ENCODE measurements around the gene RBMS3.
"Not testable (repeated sequence)": the region's sequence is repeated elsewhere in the genome, so short reads cannot be mapped to it uniquely, and the experiment has no call there.

The RBMS3 gene

GRCh38 chr3:29789686-29790085 is 508.8 kb downstream of the RBMS3 start:
- no peak for TF ChIP-seq CTCF (IDR thresholded peaks at IDR 0.05; ENCODE audit: extremely low read depth, insufficient read depth, missing control alignments)
- in situ Hi-C loops (cut with MboI; ENCODE audit: low pct_unique_long_range_greater_than_20kb, low sequenced_read_pairs, unreplicated experiment), result no loop called here
- no peak for DNase-seq (ENCODE audit: low spot score)

GRCh38 chr3:29796808-29797207 is 515.9 kb downstream of the RBMS3 start:
- in situ Hi-C loops (cut with MboI; ENCODE audit: low pct_unique_long_range_greater_than_20kb, low sequenced_read_pairs, unreplicated experiment), result no loop called here
- TF ChIP-seq CTCF (IDR thresholded peaks at IDR 0.05; ENCODE audit: extremely low read depth, insufficient read depth, missing control alignments), result no peak
- no peak for DNase-seq (ENCODE audit: low spot score)

GRCh38 chr3:29802057-29802456 is 521.2 kb downstream of the RBMS3 start:
- in situ Hi-C loops (cut with MboI; ENCODE audit: low pct_unique_long_range_greater_than_20kb, low sequenced_read_pairs, unreplicated experiment), result no loop called here

GRCh38 chr3:29804044-29804443 is 523.2 kb downstream of the RBMS3 start:
- DNase-seq (ENCODE audit: low spot score), result no peak
- no peak for TF ChIP-seq CTCF (IDR thresholded peaks at IDR 0.05; ENCODE audit: extremely low read depth, insufficient read depth, missing control alignments)
- in situ Hi-C loops (cut with MboI; ENCODE audit: low pct_unique_long_range_greater_than_20kb, low sequenced_read_pairs, unreplicated experiment), result no loop called here

More at GRCh38 chr3:29802057-29802456, 521.2 kb downstream of the RBMS3 start:
- TF ChIP-seq CTCF (IDR thresholded peaks at IDR 0.05; ENCODE audit: extremely low read depth, insufficient read depth, missing control alignments), result no peak
- no peak for DNase-seq (ENCODE audit: low spot score)

GRCh38 chr3:29805757-29806156 is 524.9 kb downstream of the RBMS3 start:
- DNase-seq (ENCODE audit: low spot score), result no peak
- no peak for TF ChIP-seq CTCF (IDR thresholded peaks at IDR 0.05; ENCODE audit: extremely low read depth, insufficient read depth, missing control alignments)
- in situ Hi-C loops (cut with MboI; ENCODE audit: low pct_unique_long_range_greater_than_20kb, low sequenced_read_pairs, unreplicated experiment), result no loop called here

GRCh38 chr3:29808324-29808723 is 527.5 kb downstream of the RBMS3 start:
- in situ Hi-C loops (cut with MboI; ENCODE audit: low pct_unique_long_range_greater_than_20kb, low sequenced_read_pairs, unreplicated experiment), result not testable (repeated sequence)

GRCh38 chr3:29822071-29822470 is 541.2 kb downstream of the RBMS3 start:
- no peak for TF ChIP-seq CTCF (IDR thresholded peaks at IDR 0.05; ENCODE audit: extremely low read depth, insufficient read depth, missing control alignments)
- DNase-seq (ENCODE audit: low spot score), result no peak
- in situ Hi-C loops (cut with MboI; ENCODE audit: low pct_unique_long_range_greater_than_20kb, low sequenced_read_pairs, unreplicated experiment), result no loop called here

More at GRCh38 chr3:29808324-29808723, 527.5 kb downstream of the RBMS3 start:
- not testable (repeated sequence) for DNase-seq (ENCODE audit: low spot score)
